HG03196 (cell line): ENCODE results near the gene SPI1.
"Not testable (repeated sequence)": the region's sequence is repeated elsewhere in the genome, so short reads cannot be mapped to it uniquely, and the experiment has no call there.

Experiments used
- ATAC-seq: cut with Tn5 transposase; IDR thresholded peaks from one replicate; pipeline ENCODE4 v1.9.1; 2021; ENCODE audit not compliant: unreplicated experiment

The SPI1 gene

DNA sequence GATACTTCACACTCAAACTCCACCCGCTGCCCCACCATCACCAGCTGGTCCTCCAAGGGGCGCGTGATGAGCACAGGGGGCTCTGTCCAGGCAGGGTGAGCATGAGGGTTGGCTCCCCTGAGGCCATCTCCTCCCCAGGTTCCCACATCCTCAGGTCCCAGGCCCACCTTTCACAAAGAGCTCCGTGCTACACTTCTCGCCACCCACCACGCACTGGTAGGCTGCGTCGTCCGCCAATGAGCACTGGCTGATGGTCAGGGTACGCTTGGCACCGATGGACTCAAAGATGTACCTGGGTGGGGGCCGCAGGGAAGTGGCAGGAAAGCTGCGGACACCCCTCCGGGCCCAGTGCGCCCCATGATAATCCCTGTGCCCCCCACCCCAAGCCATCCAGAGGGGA lies 35.5 kb downstream of the SPI1 start:
- no peak for ATAC-seq

DNA sequence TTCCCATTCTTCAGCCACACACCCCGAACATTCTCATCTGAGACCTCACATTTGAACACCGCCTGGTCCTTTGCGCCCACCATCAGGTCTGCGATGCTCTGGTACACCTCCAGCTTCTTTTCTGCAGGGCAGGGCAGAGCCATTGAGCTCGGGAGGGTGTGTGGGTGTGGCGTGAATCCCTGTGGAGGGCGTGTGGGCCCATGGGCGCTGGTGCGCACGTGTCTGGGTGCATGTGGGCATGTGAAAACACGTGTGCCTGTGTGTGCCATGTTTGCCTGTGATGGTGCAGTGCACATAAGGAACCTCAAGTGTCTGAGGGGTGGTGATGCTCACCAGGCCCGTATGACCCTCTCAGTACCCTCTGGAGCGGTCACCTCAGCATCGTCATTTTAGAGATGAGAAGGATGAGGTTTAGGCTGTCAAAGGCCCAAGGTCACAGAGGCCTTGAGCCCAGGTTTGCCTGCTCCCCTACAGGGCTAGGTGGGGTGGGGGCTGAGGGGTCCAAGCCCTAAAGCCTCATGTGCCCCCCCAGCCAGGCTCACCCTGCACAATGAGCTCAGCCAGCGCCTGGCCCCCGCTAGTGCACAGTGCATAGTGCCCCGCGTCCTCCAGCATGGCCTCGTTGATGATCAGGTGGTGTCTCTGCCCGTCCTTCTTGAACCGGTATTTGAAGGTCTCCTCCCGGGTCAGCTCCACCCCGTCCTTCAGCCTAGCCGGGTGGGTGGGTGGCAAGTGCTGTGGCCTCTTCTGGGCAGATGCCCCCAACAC lies 36.1 kb downstream of the SPI1 start:
- ATAC-seq = no peak

DNA sequence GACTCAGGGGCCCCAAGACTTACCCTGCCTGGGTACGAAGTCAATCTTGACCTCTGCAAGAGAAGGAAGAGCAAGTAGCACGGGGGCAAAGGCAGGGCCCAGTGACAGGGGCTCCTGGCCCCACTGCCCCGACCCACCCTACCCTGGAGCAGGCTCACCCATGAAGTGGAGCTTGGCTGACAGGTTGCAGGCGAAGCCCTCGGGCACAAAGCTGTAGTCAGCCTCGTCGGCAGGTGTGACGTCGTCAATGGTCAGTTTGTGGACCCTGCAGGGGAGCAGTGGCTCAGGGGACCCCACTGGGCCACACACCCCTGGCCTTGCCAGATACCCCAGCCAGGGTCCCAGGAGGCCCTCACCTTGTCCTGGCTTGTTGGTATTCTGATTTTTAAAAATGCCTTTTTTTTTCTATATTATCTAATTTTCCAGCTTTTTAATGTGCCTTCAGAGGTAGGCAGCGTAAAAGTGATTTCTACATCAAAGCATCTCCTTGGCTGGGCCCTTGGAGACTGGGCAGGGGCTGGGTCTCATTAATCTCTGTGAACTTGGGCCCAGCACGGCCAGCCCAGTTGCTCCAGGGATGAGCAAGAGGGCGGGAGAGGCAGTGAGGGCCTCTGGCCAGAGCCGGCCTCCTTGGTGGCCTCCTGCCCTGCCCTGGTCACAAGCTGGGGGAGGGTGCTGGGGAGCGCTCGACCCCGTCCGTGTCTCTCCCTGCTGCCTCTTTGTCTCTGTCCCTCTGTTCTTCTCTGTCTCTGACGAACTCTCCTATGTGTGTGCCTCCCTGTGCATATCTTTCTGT lies 37.2 kb downstream of the SPI1 start:
- ATAC-seq = no peak

DNA sequence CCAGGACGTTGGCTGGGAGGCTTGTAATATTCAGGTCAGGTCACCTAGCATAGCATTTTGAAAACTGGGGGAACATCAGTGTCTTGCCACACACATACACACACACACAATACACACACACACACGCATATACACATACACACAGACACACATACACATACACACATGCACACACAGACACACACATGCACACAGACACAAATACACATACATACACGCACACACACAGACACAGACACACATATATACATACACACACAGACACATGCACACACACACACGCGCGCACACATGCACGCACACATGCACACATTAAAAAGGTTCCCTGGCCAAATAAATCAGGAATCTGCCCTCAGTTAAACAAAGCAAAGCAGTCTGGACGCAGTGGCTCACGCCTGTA lies 38.3 kb downstream of the SPI1 start:
- ATAC-seq = no peak

DNA sequence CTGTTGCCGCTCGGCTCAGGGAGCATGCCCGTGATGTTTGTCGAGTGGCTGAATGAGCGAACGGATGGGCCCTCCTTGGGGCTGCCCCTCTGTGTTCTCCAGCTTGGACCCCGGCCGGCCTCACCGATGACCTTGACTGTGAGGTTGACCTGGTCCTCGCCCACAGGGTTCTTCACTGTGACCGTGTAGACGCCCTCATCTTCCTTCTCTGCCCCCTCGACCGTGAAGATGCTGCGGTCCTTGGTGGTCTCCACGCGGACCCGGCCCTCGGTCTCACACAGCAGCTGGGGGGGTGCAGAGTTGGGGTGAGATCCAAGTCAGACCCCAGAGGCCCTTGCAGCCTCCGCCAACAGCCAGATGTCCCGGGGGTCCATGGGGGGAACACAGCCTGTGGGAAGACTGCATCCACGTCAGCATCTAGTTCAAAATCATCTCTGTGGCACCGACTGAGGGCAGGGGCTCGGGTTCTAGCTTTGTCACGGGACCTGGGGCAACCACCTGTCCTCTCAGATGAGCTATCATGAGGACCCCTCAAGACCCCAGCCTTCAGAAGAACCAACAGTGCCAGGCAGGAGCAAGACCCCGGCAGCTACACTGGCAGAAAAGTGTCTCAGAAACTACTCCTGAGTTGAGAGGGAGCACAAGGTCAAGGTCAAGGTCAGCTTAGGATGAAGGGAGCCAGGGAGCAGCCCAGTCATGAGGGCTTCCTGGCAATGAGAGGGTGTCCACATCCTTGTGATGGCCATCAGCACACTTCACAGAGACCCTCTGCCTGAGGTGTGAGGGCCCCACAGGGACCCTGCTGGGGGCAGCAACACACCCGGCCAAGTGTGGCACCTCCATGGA lies 39.7 kb downstream of the SPI1 start:
- no peak for ATAC-seq

DNA sequence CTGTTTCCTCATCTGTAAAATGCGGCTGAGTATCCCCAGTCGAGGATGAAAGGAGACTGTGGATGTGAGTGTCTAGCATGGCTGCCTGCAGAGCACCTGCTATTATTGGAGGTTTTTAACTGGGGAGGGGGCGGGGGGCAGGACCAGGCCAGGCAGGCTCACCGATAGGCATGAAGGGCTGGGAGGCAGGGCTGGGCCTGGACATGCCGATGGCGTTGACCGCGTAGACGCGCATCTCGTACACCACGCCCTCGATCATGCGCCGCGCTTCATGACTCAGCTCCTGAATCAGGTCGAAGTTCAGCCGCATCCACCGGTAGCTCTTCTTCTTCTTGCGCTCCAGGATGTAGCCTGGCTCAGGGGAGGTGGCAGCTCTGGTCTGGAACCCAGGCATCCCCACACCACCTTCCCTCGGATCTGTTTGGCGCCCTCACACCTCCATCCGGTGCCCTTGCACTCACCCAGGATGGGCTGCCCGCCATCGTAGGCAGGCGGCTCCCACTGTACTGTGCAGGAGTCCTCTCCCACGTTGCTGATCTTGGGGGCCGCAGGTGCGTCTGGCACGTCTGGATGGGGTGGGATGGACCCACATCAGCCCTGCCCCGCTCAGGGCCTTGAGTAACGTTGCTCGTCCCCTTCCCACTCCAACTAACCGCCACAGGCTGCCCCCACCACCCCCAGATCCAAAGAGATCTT lies 41.0 kb downstream of the SPI1 start:
- ATAC-seq = no peak

DNA sequence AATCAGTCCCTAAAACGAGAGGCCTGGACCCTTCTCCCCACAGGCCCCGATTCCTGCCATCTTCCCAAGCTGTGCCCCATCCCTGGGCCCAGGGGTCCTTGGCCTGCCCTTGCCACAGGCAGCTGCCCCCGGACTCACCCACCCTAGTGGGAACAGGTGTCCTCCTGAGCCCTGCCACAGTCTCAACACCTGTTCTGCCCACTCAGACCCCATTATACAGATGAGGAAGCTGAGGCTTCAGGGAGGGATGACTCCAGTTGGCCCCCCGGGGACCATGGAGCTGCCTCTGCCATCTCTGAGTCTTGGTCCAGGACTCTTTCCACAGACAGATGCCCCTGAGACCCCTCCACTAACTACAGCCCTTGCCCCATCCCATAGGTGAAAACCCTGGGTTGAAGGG lies 41.8 kb downstream of the SPI1 start:
- ATAC-seq = no peak

DNA sequence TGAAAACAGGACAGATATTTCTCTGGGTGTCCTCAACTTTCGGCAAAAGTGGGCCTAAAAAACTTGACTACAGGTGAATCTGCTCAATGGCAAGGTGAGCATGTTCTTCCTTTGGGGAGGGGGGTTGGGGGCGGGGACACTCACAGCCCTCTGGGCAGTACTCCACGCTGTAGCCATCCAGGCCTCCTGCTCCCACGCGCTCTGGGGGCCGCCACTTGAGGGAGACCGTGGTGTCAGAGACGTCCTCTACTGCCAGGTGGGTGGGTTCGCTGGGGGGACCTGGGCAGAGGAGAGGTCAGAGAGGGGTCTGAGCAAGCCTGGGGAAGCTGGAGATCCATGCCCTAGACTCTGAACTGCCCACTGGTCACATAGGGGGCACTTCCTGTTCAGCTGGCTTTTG lies 42.6 kb downstream of the SPI1 start:
- ATAC-seq = no peak

DNA sequence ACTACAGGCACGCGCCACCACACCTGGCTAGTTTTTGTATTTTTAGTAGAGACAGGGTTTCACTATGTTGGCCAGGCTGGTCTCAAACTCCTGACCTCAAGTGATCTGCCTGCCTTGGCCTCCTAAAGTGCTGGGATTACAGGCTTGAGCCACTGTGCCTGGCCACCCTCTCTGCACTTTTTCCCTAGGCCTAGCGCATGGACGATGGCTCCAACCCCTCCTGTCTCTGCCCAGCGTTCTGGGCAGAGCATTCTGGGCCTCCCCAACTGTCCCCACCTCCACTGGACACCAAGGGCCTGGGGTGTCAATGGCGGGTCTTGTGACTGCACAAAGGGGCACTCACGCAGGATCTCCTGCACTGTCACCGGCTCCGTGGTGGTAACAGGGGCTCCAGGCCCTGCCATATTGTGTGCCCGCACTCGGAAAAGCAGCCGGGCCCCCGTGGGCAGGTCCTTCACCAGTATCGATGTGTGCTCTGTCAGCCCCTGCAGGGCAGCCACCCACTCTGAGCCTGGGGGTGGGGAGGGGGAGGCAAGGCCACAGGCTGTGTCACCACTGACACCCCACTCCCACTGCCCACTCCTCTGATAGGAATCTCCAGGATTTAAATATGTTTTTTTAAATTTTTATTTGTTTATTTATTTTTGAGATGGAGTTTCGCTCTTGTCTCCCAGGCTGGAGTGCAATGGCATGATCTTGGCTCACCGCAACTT lies 43.5 kb downstream of the SPI1 start:
- ATAC-seq = not testable (repeated sequence)

DNA sequence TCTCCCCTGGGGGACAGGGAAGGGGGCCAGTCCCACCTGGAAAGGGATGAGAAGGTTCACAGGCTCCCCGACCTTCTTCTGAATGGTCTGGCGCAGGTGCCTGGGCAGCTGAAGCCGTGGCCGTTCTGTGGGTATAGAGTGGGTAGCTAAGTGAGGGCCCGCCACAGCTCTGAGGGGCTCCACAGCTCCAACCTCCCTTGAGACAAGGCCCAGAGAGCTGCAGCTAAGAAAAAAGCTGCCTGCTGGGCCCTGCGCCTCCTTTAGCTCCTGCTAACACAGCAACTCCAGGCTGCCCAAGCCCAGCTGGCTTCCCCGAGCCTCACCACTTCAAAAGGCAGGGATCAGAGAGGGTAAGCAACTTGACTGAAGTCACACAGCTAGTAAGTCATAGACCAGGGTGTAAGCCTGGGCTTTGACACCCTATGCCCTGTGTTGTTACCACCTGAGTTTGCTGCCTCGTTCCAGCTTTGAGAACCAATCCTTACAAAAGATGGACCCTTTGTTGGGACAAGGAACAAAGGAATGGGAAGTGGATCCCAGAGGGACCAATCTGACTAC lies 44.4 kb downstream of the SPI1 start:
- no peak for ATAC-seq

DNA sequence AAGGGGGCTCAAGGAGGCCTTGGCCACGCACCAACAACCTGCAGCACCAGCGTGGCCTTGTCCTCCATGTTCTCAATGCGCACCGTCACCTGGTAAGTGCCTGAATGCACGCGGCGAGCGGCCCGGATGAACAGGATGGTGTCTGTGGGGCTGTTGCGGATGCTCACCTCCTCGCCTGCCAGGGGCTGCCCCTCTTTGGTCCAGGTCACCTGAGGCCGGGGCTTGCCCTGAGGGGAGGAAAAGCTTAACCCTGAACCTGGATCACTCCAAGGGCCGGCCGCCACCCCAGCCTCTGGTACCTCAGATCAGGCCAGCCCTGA lies 44.9 kb downstream of the SPI1 start:
- no peak for ATAC-seq

DNA sequence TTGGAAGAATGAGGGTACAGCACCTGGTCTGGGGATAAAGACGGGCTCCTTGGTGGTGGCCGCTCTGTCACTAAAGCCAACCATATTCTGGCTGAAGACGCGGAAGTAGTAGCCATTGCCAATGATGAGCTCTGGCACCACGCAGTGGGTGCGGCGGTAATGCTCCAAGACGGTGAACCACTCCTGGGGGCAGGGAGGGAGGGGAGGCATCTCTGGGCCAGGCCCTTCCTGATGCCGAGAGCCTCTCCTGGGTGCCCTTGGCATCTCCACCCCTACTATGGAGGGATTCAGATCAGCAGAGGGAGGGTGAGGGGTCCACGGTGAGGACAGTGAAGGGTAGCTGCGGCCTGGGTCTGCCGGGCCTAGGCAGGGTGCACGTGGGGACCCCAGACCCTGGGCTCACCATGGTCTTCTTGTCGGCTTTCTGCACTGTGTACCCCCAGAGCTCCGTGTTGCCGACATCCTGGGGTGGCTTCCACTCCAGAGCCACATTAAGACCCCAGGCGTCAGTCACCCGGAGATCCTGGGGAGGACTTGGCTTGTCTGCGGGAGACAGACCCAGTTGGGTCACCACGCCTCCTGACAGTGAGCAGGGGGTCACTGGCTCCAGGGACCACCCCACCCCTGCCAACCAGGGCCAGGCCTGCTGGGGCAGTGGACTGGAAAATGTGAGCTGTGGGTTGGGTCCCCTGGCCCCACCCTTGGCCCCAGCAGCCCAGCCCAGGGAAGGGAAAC lies 45.4 kb downstream of the SPI1 start:
- no peak for ATAC-seq

DNA sequence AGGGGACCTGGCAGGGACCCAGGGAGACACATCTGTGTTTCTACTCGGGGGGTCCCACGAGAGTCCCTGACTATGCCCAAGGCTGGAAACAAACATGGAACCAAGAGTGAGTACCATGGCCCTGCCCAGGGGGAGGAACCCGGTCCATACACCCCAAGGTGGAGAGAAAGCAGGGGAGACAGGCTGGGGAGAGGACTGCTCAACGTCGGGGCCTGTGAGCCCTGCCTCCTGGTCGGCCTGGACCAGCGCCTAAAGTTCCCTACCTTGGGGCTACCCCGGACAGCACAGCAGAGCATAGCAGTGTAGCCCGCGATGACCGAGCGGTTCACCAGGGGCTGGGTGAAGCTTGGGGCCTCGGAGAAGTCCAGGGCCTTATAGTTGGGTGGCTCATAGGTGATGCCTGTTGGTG lies 46.0 kb downstream of the SPI1 start:
- ATAC-seq = no peak

DNA sequence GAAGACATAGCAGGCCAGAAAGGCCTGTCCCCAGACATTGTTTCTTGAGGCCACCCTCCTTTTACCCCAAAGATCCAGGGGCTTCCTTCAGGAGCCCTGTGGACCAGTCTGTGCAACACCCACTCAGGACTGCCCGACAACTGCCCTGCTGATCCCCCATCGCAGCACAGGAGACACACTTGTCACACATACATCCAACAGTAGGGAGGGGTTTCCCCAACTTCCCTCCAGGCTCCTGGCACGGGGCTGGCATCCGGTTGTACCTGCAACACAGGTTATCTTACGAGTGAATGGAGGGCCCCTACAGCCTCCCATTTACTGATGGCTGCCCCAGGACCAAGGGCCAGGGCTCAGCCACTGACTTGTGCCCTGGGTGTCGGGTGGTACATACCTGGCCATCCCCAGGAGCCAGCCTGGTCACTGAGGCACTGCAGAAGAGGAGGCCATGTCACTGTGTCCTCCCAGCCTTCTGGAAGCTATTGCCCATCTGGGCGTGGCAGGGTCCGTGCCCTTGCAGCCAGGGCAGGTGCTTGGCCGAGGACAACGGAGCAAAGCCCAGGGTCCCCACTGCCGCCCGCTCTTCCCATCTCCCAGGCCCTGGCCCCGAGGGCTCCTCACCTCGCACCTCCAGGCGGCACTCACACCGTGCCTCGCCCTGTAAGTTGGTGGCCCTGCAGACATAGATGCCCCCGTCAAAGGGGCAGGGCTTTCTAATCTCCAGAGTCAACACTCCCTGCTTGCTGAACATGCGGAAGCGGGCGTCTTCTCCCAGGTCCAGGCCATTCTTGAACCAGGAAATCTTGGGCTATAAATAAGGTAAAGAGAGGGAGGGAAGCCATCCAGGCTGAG lies 46.7 kb downstream of the SPI1 start:
- ATAC-seq = no peak

DNA sequence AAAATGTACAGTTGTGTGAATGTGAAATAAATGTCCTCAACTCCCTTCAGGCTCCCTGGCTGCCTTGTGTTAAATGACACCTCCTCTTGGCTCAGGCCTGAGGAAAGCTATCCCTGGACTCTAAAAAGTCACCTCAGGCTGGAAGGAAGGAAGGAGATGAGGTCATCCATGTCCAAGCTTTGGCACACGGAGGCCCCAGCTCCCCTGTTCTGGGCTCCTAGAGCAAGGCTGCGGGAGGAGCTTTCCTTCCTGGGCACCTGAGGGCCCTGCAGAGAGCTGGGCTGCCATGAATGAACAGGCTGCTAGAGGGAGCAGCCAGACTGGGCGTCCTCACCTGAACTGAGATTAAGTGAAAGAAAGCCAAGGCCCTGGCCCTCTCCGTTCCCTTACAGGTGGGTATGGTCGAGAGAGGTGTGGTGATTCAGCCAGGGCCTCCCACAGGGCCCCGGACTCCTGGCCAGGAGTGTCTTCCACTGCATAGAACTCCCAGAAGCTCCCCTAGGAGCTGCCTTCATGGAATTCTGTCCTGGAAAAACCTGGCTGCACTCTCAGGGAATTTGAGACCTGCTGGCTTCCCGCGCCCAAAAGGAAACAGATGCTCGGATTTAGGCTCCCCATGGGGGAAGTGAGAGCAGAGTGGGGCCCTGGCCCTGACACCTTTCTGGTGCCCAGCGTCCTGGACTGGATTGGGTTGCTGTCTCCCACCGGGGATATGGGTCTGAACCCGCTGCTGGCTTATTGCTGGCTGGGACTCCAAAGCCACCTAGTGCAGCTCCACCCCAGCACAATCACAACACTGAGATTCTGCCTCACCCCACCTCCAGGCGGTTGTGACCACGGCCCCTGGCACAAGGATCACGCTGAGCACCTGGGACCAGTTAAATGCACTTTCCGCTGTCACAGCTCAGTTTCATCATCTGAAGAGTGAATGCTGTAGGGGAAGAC lies 48.1 kb downstream of the SPI1 start:
- no peak for ATAC-seq

DNA sequence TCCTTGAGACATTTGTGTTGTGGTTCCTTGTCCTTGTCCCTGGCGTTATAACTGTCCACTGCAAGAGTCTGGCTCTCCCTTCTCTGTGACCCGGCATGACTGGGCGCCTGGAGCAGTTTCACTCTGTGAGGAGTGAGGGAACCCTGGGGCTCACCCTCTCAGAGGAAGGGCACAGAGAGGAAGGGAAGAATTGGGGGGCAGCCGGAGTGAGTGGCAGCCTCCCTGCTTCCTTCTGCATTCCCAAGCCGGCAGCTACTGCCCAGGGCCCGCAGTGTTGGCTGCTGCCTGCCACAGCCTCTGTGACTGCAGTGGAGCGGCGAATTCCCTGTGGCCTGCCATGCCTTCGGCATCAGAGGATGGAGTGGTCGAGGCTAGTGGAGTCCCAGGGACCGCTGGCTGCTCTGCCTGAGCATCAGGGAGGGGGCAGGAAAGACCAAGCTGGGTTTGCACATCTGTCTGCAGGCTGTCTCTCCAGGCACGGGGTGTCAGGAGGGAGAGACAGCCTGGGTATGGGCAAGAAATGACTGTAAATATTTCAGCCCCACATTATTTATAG lies 48.8 kb downstream of the SPI1 start:
- no peak for ATAC-seq
